Measurements from ENCODE around the gene FADS6.

The FADS6 gene

GRCh38 chr17:74920642-74921025 is 27.2 kb upstream of the FADS6 start:
- no peak for TF ChIP-seq CTCF (conservative IDR thresholded peaks at IDR 0.05; ENCODE audit: low read depth, low read length)
- H3K4me3 ChIP-seq (ENCODE audit: low read depth, low read length): no peak overlapping the region
- DNase-seq (ENCODE audit: low read depth): no peak

- no peak overlapping the region for H3K4me3 ChIP-seq (ENCODE audit: low read depth, low read length)
- no peak for DNase-seq (ENCODE audit: low read depth)
- TF ChIP-seq CTCF (conservative IDR thresholded peaks at IDR 0.05; ENCODE audit: low read depth, low read length): no peak
Measured at GRCh38 chr17:74920306-74920620, 26.8 kb upstream of the FADS6 start.

- peak; percentile 38 for TF ChIP-seq CTCF (conservative IDR thresholded peaks at IDR 0.05; ENCODE audit: low read depth, low read length)
- no peak overlapping the region for H3K4me3 ChIP-seq (ENCODE audit: low read depth, low read length)
- peak; percentile 9 for DNase-seq (ENCODE audit: low read depth)
Measured at GRCh38 chr17:74919440-74920305, 26.2 kb upstream of the FADS6 start.

GRCh38 chr17:74918906-74919305 is 25.5 kb upstream of the FADS6 start:
- no peak for TF ChIP-seq CTCF (conservative IDR thresholded peaks at IDR 0.05; ENCODE audit: low read depth, low read length)
- H3K4me3 ChIP-seq (ENCODE audit: low read depth, low read length): no peak overlapping the region
- no peak for DNase-seq (ENCODE audit: low read depth)

- TF ChIP-seq CTCF (conservative IDR thresholded peaks at IDR 0.05; ENCODE audit: low read depth, low read length): no peak
- DNase-seq (ENCODE audit: low read depth): no peak
- no peak overlapping the region for H3K4me3 ChIP-seq (ENCODE audit: low read depth, low read length)
Measured at GRCh38 chr17:74917430-74917829, 24.0 kb upstream of the FADS6 start.

GRCh38 chr17:74916851-74917199 is 23.4 kb upstream of the FADS6 start:
- DNase-seq (ENCODE audit: low read depth): no peak
- TF ChIP-seq CTCF (conservative IDR thresholded peaks at IDR 0.05; ENCODE audit: low read depth, low read length): no peak
- no peak overlapping the region for H3K4me3 ChIP-seq (ENCODE audit: low read depth, low read length)
